H1 (cell line): ENCODE measurements around the gene ARHGAP27. TPM values are rescaled to one million over a fixed set of nuclear protein-coding genes. Genes with fewer than 3 reads are reported as not detected.

Source experiments
- CTCF ChIA-PET: fragments of 300-600 bp; sonication (Branson Sonifier 250); formaldehyde crosslinking; loops from one replicate; lab custom pipeline; 2021; ENCODE audit not compliant: partially characterized antibody; lab: Charles Lee
- POLR2A ChIA-PET: fragments of 300-600 bp; sonication (Branson Sonifier 250); formaldehyde crosslinking; loops from one replicate; lab custom pipeline; 2021; ENCODE audit warnings: inconsistent platforms; ENCODE audit not compliant: partially characterized antibody; lab: Charles Lee
- DNase-seq, 2 experiments: peaks; one replicate each; pipeline versions ENCODE4 v3.0.0 to v3.0.0-alpha.2; 2010 to 2022; ENCODE audit warnings: low spot score in 2 of 2, low read depth in 1 of 2, mixed read lengths in 1 of 2
- FAIRE-seq: peaks from 2 replicates; lab custom pipeline; 2011; peaks lifted over from hg19 to GRCh38; lab: Jason Lieb, UNC
- H2AFZ ChIP-seq: 2 replicates; pipeline ENCODE4 v1.8.1; 2012; ENCODE audit warnings: low read length, inconsistent platforms
- H2AK5ac ChIP-seq: 2 replicates; pipeline ENCODE4 v1.6.1; 2013; ENCODE audit warnings: low read depth, low read length
- H2BK120ac ChIP-seq: replicated peaks from 2 replicates; pipeline ENCODE3; 2013; ENCODE audit warnings: low read depth, low read length, inconsistent platforms
- H2BK12ac ChIP-seq: 2 replicates; pipeline ENCODE4 v1.6.1; 2013; ENCODE audit warnings: low read depth, low read length
- H2BK15ac ChIP-seq: 2 replicates; pipeline ENCODE4 v1.6.1; 2013; ENCODE audit warnings: low read length
- H2BK20ac ChIP-seq: 2 replicates; pipeline ENCODE4 v1.6.1; 2013; ENCODE audit warnings: low read length
- H2BK5ac ChIP-seq: 2 replicates; pipeline ENCODE4 v1.6.1; 2013; ENCODE audit warnings: low read depth, low read length
- H3K14ac ChIP-seq: 2 replicates; pipeline ENCODE4 v1.6.1; 2013; ENCODE audit warnings: inconsistent platforms; ENCODE audit not compliant: insufficient read length
- H3K18ac ChIP-seq: 2 replicates; pipeline ENCODE4 v1.6.1; 2013; ENCODE audit warnings: low read length; ENCODE audit errors: extremely low read depth
- H3K23ac ChIP-seq: 2 replicates; pipeline ENCODE4 v1.6.1; 2013; ENCODE audit warnings: inconsistent platforms; ENCODE audit not compliant: insufficient read length
- H3K23me2 ChIP-seq: 2 replicates; pipeline ENCODE4 v1.6.1; 2013; ENCODE audit warnings: low read depth, low read length
- H3K27ac ChIP-seq: 2 replicates; pipeline ENCODE4 v1.6.1; 2011; ENCODE audit warnings: low read depth, low read length, inconsistent platforms
- H3K27me3 ChIP-seq, 4 experiments: replicated peaks in 1 of 4; 1 replicate in 1 of 4; 2 replicates in 3 of 4; pipeline versions ENCODE4 v1.6.1 to v1.8.1; 2011 to 2013; ENCODE audit warnings: low read length in 3 of 4, mild to moderate bottlenecking in 3 of 4, inconsistent platforms in 2 of 4, mixed read lengths in 2 of 4, moderate library complexity in 1 of 4; ENCODE audit not compliant: control insufficient read depth in 3 of 4, insufficient read depth in 3 of 4; ENCODE audit errors: extremely low read depth in 1 of 4
- H3K36me3 ChIP-seq, 4 experiments: 2 replicates each; pipeline versions ENCODE4 v1.6.1 to v1.8.1; 2011 to 2013; ENCODE audit warnings: mild to moderate bottlenecking in 4 of 4, low read length in 3 of 4, moderate library complexity in 2 of 4, control low read depth in 1 of 4, inconsistent platforms in 1 of 4; ENCODE audit not compliant: insufficient read depth in 4 of 4, control insufficient read depth in 2 of 4
- H3K4ac ChIP-seq: replicated peaks from 2 replicates; pipeline ENCODE3; 2013; ENCODE audit warnings: low read length, low read depth, mixed read lengths, inconsistent platforms; ENCODE audit not compliant: insufficient read length
- H3K4me1 ChIP-seq, 4 experiments: replicated peaks in 1 of 4; 1 replicate in 1 of 4; 2 replicates in 3 of 4; pipeline versions ENCODE4 v1.6.1 to v1.8.1; 2011 to 2013; ENCODE audit warnings: low read length in 3 of 4, inconsistent platforms in 2 of 4, mixed read lengths in 1 of 4; ENCODE audit not compliant: insufficient read depth in 4 of 4, control insufficient read depth in 3 of 4
- H3K4me2 ChIP-seq, 2 experiments: 2 replicates each; pipeline versions ENCODE4 v1.6.1 to v1.8.1; 2011 to 2013; ENCODE audit warnings: low read depth in 2 of 2, low read length in 2 of 2, control low read depth in 1 of 2, inconsistent platforms in 1 of 2, mild to moderate bottlenecking in 1 of 2; ENCODE audit not compliant: insufficient read depth in 1 of 2
- H3K4me3 ChIP-seq, 4 experiments: fragments of 200-600, 300-600 bp in 1 of 4; sonication (generic), shearing (Covaris generic), sonication (Bioruptor Twin) in 1 of 4; 2 replicates each; pipeline versions ENCODE4 v1.5.1 to v1.8.1; 2011 to 2016; ENCODE audit warnings: low read length in 4 of 4, low read depth in 3 of 4, control low read depth in 2 of 4, inconsistent platforms in 2 of 4, mild to moderate bottlenecking in 2 of 4, mixed read lengths in 1 of 4, moderate library complexity in 1 of 4; ENCODE audit not compliant: insufficient read depth in 2 of 4; ENCODE audit errors: extremely low read depth in 1 of 4
- H3K56ac ChIP-seq: replicated peaks from 2 replicates; pipeline ENCODE3; 2013; ENCODE audit warnings: low read depth, mild to moderate bottlenecking, mixed read lengths, low read length, inconsistent platforms; ENCODE audit not compliant: insufficient read length
- H3K79me1 ChIP-seq: 2 replicates; pipeline ENCODE4 v1.6.1; 2013; ENCODE audit warnings: low read depth, low read length, control low read depth
- H3K79me2 ChIP-seq, 2 experiments: 2 replicates each; pipeline versions ENCODE4 v1.6.1 to v1.8.1; 2012 to 2013; ENCODE audit warnings: low read length in 2 of 2, mild to moderate bottlenecking in 2 of 2, inconsistent platforms in 1 of 2; ENCODE audit not compliant: insufficient read depth in 2 of 2, control insufficient read depth in 1 of 2
- H3K9ac ChIP-seq, 4 experiments: replicated peaks in 1 of 4; 1 replicate in 1 of 4; 2 replicates in 3 of 4; pipeline versions ENCODE4 v1.6.1 to v1.8.1; 2011 to 2013; ENCODE audit warnings: low read depth in 3 of 4, low read length in 3 of 4, control low read depth in 2 of 4, mild to moderate bottlenecking in 2 of 4, moderate library complexity in 2 of 4, inconsistent platforms in 1 of 4; ENCODE audit errors: extremely low read depth in 1 of 4
- H3K9me3 ChIP-seq, 2 experiments: 2 replicates each; pipeline versions ENCODE4 v1.6.1 to v1.8.1; 2012 to 2013; ENCODE audit warnings: mild to moderate bottlenecking in 2 of 2, moderate library complexity in 2 of 2, control low read depth in 1 of 2, inconsistent platforms in 1 of 2, low read depth in 1 of 2, low read length in 1 of 2, mixed read lengths in 1 of 2; ENCODE audit not compliant: insufficient read depth in 2 of 2
- H4K20me1 ChIP-seq, 2 experiments: replicated peaks in 1 of 2; 2 replicates each; pipeline versions ENCODE3 to v1.8.1; 2011 to 2013; ENCODE audit warnings: inconsistent platforms in 2 of 2, low read length in 2 of 2, mild to moderate bottlenecking in 1 of 2; ENCODE audit not compliant: insufficient read depth in 2 of 2, control insufficient read depth in 1 of 2
- H4K5ac ChIP-seq: 2 replicates; pipeline ENCODE4 v1.6.1; 2013; ENCODE audit warnings: low read length, low read depth, mixed read lengths, inconsistent platforms; ENCODE audit not compliant: insufficient read length
- H4K8ac ChIP-seq: 2 replicates; pipeline ENCODE4 v1.8.0; 2013; ENCODE audit warnings: mild to moderate bottlenecking, moderate library complexity, low read length, inconsistent platforms; ENCODE audit not compliant: insufficient read depth; ENCODE audit errors: extremely low read depth
- H4K91ac ChIP-seq: replicated peaks from 2 replicates; pipeline ENCODE3; 2013; ENCODE audit warnings: low read length, mixed read lengths, inconsistent platforms; ENCODE audit not compliant: insufficient read length
- EP300 ChIP-seq, 2 experiments: IDR thresholded peaks; 1 replicate in 1 of 2; 2 replicates in 1 of 2; pipeline ENCODE4 v1.6.1; 2011 to 2012; ENCODE audit warnings: low read depth in 2 of 2, low read length in 2 of 2, mild to moderate bottlenecking in 2 of 2, borderline replicate concordance in 1 of 2, inconsistent platforms in 1 of 2, moderate library complexity in 1 of 2
- JUN ChIP-seq: IDR thresholded peaks from 2 replicates; pipeline ENCODE4 v1.6.1; 2011; ENCODE audit warnings: low read depth, mild to moderate bottlenecking, improper control_type of control experiment, low read length
- NRF1 ChIP-seq: IDR thresholded peaks from 2 replicates; pipeline ENCODE4 v1.6.1; 2011; ENCODE audit warnings: mild to moderate bottlenecking, low read depth, low read length, improper control_type of control experiment
- SIN3A ChIP-seq, 2 experiments: IDR thresholded peaks in 1 of 2; conservative IDR thresholded peaks in 1 of 2; 2 replicates each; pipeline ENCODE4 v1.6.1; 2011 to 2012; ENCODE audit warnings: low read length in 2 of 2, improper control_type of control experiment in 1 of 2, low read depth in 1 of 2, mild to moderate bottlenecking in 1 of 2
- polyA plus RNA-seq, 7 experiments: library from polyadenylated mRNA; depleted of rRNA in 3 of 7; stranded (reverse) in 5 of 7; unstranded in 2 of 7; fragments of >200 nt in 5 of 7; fragments of 200-250 nt in 2 of 7; gene quantifications; 1 replicate in 5 of 7; 2 replicates in 1 of 7; 4 replicates in 1 of 7; pipeline versions ENCODE4 v1.2.1 to v1.2.3, GENCODE V29; 2011 to 2013; ENCODE audit warnings: missing spikeins in 2 of 7, mixed read lengths in 2 of 7
- total RNA-seq: library from RNA; stranded (reverse); fragmentation: NEBNext Ultra II Directional; extraction: Animal tissue kit (Norgen Biotek cat#: 25700); gene quantifications from 2 replicates; pipeline ENCODE4 v1.2.1, GENCODE V29; 2021

ARHGAP27 gene
- total and polyA plus RNA-seq, 2 of the 8 experiments (the other 6 are each of a cell fraction or from before 2014, with no cell fraction given) = 11.6 to 13.1 TPM

DNA sequence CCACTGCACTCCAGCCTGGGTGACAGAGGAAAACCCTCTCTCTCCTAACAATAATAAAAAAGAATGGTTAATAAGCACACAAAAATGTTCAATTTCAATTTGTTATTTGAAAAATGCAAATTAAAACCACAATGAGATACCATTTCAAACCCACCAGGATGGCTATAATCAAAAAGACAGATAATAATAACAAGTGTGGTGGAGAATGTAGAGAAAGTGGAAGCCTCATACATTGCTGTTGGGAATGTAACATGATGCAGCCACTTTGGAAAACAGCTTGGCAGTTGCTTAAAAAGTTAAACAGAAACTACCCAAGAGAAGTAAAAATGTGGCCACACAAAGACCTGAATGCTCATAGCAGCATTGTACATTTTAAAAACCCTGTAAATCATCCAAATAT lies 64.0 kb downstream of the ARHGAP27 start:
- no peak overlapping the region for H4K91ac ChIP-seq
- no peak overlapping the region for H3K18ac ChIP-seq
- H3K27me3 ChIP-seq = no peaks in the 10 kb centered on the region; a peak in 1 of 7 replicates
- H3K27ac ChIP-seq = no peak overlapping the region
- H3K4ac ChIP-seq = no peak overlapping the region
- no peak overlapping the region for H3K4me2 ChIP-seq
- H2BK15ac ChIP-seq = no peak overlapping the region
- H2BK5ac ChIP-seq = no peak overlapping the region
- H2BK20ac ChIP-seq = no peak overlapping the region
- H3K4me3 ChIP-seq = no peak overlapping the region
- POLR2A ChIA-PET = interaction anchor here (0.7 to 1.9 kb wide), 3 partner anchors 10 to 220 kb away, joined by 4 to 5 read pairs (median 4); partner anchors contain the start of gene HEXIM1
- no peaks in the 10 kb centered on the region for H3K79me1 ChIP-seq
- H3K36me3 ChIP-seq = no peaks in the 10 kb centered on the region
- no peak overlapping the region for H2AFZ ChIP-seq
- H3K56ac ChIP-seq = no peak overlapping the region
- peaks cover 12 to 33% (median 20%) of the 10 kb centered on the region in 4 experiments for H3K4me1 ChIP-seq
- H3K9me3 ChIP-seq = no peaks in the 10 kb centered on the region
- H3K23me2 ChIP-seq = no peaks in the 10 kb centered on the region
- no peaks in the 10 kb centered on the region for H3K79me2 ChIP-seq
- no peaks in the 10 kb centered on the region for H4K20me1 ChIP-seq
- no peak overlapping the region for H3K23ac ChIP-seq
- H2AK5ac ChIP-seq = no peak overlapping the region
- FAIRE-seq (no peak), DNase-seq (no peak)
- H3K9ac ChIP-seq = no peak overlapping the region
- H4K8ac ChIP-seq = no peak overlapping the region
- TF ChIP-seq NRF1 = no peak
- TF ChIP-seq EP300 (IDR thresholded peaks at IDR 0.05; ENCODE audit: borderline replicate concordance in 1 of 2, low read depth in 2 of 2, low read length in 2 of 2) = no peak
- TF ChIP-seq JUN = no peak
- no peak for TF ChIP-seq SIN3A (conservative IDR thresholded peaks at IDR 0.05 in 1 of 2, IDR thresholded peaks at IDR 0.05 in 1 of 2; ENCODE audit: low read depth in 1 of 2, low read length in 2 of 2)
- H4K5ac ChIP-seq = no peak overlapping the region
- H2BK120ac ChIP-seq = no peak overlapping the region
- H3K14ac ChIP-seq = no peak overlapping the region
- CTCF ChIA-PET = interaction anchor here (0.6 to 2.9 kb wide), 5 partner anchors 91 to 150 kb away, joined by 3 to 10 read pairs (median 3); no protein-coding TSS in a partner anchor
- no peak overlapping the region for H2BK12ac ChIP-seq
